Kidney tubule cell (primary cell): ENCODE data around the gene COL26A1.
"Not testable (repeated sequence)": the region's sequence is repeated elsewhere in the genome, so short reads cannot be mapped to it uniquely, and the experiment has no call there.

Experiments used
- DNase-seq: peaks from one replicate; pipeline ENCODE4 v3.0.0-alpha.2; 2018; ENCODE audit warnings: low spot score

Gene COL26A1

GRCh38 chr7:101598422-101598985, 235.8 kb downstream of the COL26A1 start:
- DNase-seq: peak; percentile 29

GRCh38 chr7:101598986-101599771, 236.5 kb downstream of the COL26A1 start:
- no peak for DNase-seq

- DNase-seq: no peak
Observed at GRCh38 chr7:101599787-101600186, 237.1 kb downstream of the COL26A1 start.

GRCh38 chr7:101602082-101602481, 239.4 kb downstream of the COL26A1 start:
- DNase-seq: no peak

GRCh38 chr7:101602484-101603241, 240.0 kb downstream of the COL26A1 start:
- DNase-seq: peak; percentile 68

GRCh38 chr7:101604331-101604933, 241.8 kb downstream of the COL26A1 start:
- DNase-seq: no peak

- not testable (repeated sequence) for DNase-seq
Observed at GRCh38 chr7:101604934-101605332, 242.3 kb downstream of the COL26A1 start.

GRCh38 chr7:101605611-101606497, 243.2 kb downstream of the COL26A1 start:
- no peak for DNase-seq

- DNase-seq: no peak
Observed at GRCh38 chr7:101606498-101606923, 243.8 kb downstream of the COL26A1 start.
